Fibroblast of villous mesenchyme (primary cell): ENCODE measurements around the gene GAPDH. TPM values are rescaled to one million over a fixed set of nuclear protein-coding genes. Genes with fewer than 3 reads are reported as not detected.
A peak's percentile ranks its signal among the peaks of the same experiment; 100 is the strongest.

Experiments used
- DNase-seq: peaks from one replicate; pipeline ENCODE4 v3.0.0-alpha.2; 2010; ENCODE audit warnings: low read depth
- H3K4me3 ChIP-seq: 2 replicates; pipeline ENCODE4 v1.5.1; 2011; ENCODE audit warnings: low read depth, mild to moderate bottlenecking, low read length
- total RNA-seq: library from RNA; depleted of rRNA; stranded (reverse); fragments of >200 nt; gene quantifications from 2 replicates; pipeline ENCODE4 v1.2.3, GENCODE V29; 2012
- TF ChIP-seq, protein P1 (sequence below): IDR thresholded peaks from 2 replicates; pipeline ENCODE4 v1.5.1; 2012; ENCODE audit warnings: low read depth, mild to moderate bottlenecking, low read length; ENCODE audit not compliant: insufficient read depth

The GAPDH gene
- total RNA-seq, 1 donor = 6,118 TPM

GRCh38 chr12:6563448-6564050 lies 29.2 kb downstream of the GAPDH start:
- H3K4me3 ChIP-seq = no peak overlapping the region
- TF ChIP-seq, protein P1, sequence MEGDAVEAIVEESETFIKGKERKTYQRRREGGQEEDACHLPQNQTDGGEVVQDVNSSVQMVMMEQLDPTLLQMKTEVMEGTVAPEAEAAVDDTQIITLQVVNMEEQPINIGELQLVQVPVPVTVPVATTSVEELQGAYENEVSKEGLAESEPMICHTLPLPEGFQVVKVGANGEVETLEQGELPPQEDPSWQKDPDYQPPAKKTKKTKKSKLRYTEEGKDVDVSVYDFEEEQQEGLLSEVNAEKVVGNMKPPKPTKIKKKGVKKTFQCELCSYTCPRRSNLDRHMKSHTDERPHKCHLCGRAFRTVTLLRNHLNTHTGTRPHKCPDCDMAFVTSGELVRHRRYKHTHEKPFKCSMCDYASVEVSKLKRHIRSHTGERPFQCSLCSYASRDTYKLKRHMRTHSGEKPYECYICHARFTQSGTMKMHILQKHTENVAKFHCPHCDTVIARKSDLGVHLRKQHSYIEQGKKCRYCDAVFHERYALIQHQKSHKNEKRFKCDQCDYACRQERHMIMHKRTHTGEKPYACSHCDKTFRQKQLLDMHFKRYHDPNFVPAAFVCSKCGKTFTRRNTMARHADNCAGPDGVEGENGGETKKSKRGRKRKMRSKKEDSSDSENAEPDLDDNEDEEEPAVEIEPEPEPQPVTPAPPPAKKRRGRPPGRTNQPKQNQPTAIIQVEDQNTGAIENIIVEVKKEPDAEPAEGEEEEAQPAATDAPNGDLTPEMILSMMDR = peak; percentile 84
- no peak for DNase-seq

DNA sequence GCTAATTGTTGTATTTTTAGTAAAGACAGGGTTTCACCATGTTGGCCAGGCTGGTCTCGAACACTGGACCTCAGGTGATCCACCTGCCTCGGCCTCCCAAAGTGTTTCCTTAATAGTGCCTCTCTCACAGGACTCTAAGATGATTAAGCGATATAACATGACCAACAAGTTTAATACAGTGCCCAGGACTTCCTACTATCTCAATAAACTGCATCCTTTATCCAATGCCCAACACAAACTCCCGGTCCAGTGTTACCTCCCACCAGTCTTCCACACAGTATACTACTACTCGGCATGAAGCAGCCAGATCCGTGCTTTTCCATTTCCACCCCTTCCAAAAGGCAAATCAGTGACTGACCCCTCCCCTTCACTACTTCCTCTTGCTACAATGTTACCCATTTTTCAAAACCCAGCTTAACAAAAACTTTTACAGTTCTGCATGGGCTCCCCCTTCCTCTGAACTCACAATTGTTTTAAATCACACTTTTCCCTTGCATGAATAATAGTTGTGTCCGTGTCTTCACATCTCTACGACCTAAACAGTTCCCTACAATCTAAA lies 32.9 kb downstream of the GAPDH start:
- DNase-seq = no peak
- peak overlapping the region; percentile 88 for H3K4me3 ChIP-seq
- TF ChIP-seq, protein P1 = no peak

- no peak for DNase-seq
- H3K4me3 ChIP-seq = no peak overlapping the region
- TF ChIP-seq, protein P1 = no peak
Measured at GRCh38 chr12:6569312-6569711, 35.0 kb downstream of the GAPDH start.

DNA sequence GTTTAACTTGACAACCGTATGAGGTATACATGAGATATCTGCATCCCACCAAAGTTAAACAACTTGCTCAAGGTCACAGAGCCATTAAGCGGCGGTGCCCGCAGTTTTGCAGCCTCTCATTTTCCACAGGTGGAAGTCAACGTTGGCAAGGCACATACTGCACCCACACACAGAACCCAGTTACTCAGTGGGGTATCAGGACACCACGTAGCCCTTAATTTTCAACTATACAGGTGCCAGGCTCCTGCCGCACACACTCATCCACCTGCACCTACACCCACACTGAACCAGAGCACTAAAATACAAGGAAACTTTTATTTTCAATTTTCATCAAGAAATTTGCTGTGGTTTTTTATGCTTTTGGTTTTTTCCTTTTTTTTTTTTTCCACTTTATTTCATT lies 35.5 kb downstream of the GAPDH start:
- no peak overlapping the region for H3K4me3 ChIP-seq
- TF ChIP-seq, protein P1 = no peak
- no peak for DNase-seq

- peak; percentile 44 for DNase-seq
- TF ChIP-seq, protein P1 = peak; percentile 56
- no peak overlapping the region for H3K4me3 ChIP-seq
Measured at GRCh38 chr12:6570264-6570887, 36.1 kb downstream of the GAPDH start.

GRCh38 chr12:6573001-6573400 lies 38.7 kb downstream of the GAPDH start:
- TF ChIP-seq, protein P1 = no peak
- no peak for DNase-seq
- no peak overlapping the region for H3K4me3 ChIP-seq
